ENCODE results near the gene CTAGE9.

Gene CTAGE9

DNA sequence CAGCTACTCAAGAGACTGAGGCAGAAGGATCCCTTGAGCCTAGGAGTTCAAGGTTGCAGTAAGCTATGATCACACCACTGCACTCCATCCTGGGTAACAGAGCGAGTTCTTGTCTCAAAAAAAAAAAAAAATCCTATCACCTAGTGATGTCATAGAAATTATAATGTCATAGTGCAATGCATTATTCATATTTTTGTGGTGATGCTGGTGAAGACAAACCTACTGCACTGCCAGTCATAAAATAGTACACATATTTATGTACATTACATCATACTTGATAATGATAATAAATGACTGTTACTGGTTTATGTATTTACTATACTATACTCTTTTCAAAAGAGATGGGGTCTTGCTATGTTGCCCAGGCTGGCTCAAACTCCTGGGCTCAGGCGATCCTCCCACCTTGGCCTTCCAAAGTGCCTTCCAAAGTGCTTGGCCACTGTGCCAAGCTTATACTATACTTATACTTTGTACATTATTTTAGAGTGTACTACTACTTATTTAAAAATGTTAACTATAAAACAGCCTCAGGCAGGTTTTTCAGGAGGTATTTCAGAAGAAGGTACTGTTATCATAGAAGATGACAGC, 47.1 kb downstream of the CTAGE9 start:
- Histone ChIP-seq H2AFZ (ENCODE audit: low read depth, low read length) (no peak overlapping the region), H3K9ac (ENCODE audit: low read depth, low read length) (no peak overlapping the region), H3K79me2 (ENCODE audit: insufficient read depth, low read length) (no peaks in the 10 kb centered on the region), H3K27me3 (ENCODE audit: insufficient read depth, low read length, poor library complexity) (no peaks in the 10 kb centered on the region), H3K27ac (ENCODE audit: low read length) (no peak overlapping the region), H3K4me2 (ENCODE audit: insufficient read depth, low read length) (no peak overlapping the region), H3K9me3 (ENCODE audit: insufficient read depth, low read length, severe bottlenecking) (no peaks in the 10 kb centered on the region), H3K36me3 (ENCODE audit: insufficient read depth, low read length) (no peaks in the 10 kb centered on the region), H3K4me3 (ENCODE audit: low read depth in 1 of 2, low read length in 2 of 2) (no peak overlapping the region), H4K20me1 (ENCODE audit: insufficient read depth, low read length) (no peaks in the 10 kb centered on the region), H3K4me1 (ENCODE audit: insufficient read depth, low read length) (no peaks in the 10 kb centered on the region)
- TF ChIP-seq, protein P1, sequence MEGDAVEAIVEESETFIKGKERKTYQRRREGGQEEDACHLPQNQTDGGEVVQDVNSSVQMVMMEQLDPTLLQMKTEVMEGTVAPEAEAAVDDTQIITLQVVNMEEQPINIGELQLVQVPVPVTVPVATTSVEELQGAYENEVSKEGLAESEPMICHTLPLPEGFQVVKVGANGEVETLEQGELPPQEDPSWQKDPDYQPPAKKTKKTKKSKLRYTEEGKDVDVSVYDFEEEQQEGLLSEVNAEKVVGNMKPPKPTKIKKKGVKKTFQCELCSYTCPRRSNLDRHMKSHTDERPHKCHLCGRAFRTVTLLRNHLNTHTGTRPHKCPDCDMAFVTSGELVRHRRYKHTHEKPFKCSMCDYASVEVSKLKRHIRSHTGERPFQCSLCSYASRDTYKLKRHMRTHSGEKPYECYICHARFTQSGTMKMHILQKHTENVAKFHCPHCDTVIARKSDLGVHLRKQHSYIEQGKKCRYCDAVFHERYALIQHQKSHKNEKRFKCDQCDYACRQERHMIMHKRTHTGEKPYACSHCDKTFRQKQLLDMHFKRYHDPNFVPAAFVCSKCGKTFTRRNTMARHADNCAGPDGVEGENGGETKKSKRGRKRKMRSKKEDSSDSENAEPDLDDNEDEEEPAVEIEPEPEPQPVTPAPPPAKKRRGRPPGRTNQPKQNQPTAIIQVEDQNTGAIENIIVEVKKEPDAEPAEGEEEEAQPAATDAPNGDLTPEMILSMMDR (IDR thresholded peaks at IDR 0.05; ENCODE audit: borderline replicate concordance, extremely low read depth, low read length, poor library complexity, severe bottlenecking): no peak
- TF ChIP-seq EZH2 (IDR thresholded peaks at IDR 0.05; ENCODE audit: borderline replicate concordance, low read depth, low read length, severe bottlenecking): no peak
- ATAC-seq (ENCODE audit: insufficient read depth, low read depth): no peak
- no peak for DNase-seq

DNA sequence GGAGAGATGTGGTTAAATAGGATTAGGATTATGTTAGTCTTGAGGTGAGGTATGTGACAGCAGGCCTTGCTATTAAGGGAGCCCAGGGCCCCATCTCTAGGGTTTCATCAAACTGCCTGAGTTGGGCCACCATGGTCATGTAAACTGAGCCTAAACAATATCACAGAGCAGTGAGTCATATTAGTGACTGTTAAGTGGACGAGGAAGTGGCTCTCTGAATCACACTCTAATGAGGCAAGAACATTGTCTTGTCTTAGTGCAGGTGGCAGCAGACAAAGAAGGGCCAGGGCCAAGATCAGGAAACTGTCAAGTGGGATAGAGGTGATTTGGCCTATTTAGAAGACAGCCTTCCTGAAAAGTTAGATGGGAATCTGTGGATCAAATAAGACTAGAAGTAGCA, 50.6 kb downstream of the CTAGE9 start:
- H3K27ac ChIP-seq (ENCODE audit: low read length): no peak overlapping the region
- DNase-seq (no peak), ATAC-seq (ENCODE audit: insufficient read depth, low read depth) (no peak)
- no peak overlapping the region for H2AFZ ChIP-seq (ENCODE audit: low read depth, low read length)
- no peak overlapping the region for H3K9ac ChIP-seq (ENCODE audit: low read depth, low read length)
- TF ChIP-seq EZH2 (IDR thresholded peaks at IDR 0.05; ENCODE audit: borderline replicate concordance, low read depth, low read length, severe bottlenecking): no peak
- TF ChIP-seq, protein P1 (IDR thresholded peaks at IDR 0.05; ENCODE audit: borderline replicate concordance, extremely low read depth, low read length, poor library complexity, severe bottlenecking): no peak
- no peak overlapping the region for H3K4me3 ChIP-seq (ENCODE audit: low read depth in 1 of 2, low read length in 2 of 2)
- no peaks in the 10 kb centered on the region for H3K9me3 ChIP-seq (ENCODE audit: insufficient read depth, low read length, severe bottlenecking)
- no peaks in the 10 kb centered on the region for H3K79me2 ChIP-seq (ENCODE audit: insufficient read depth, low read length)
- no peaks in the 10 kb centered on the region for H3K36me3 ChIP-seq (ENCODE audit: insufficient read depth, low read length)
- no peaks in the 10 kb centered on the region for H3K4me1 ChIP-seq (ENCODE audit: insufficient read depth, low read length)
- no peaks in the 10 kb centered on the region for H4K20me1 ChIP-seq (ENCODE audit: insufficient read depth, low read length)
- no peaks in the 10 kb centered on the region for H3K27me3 ChIP-seq (ENCODE audit: insufficient read depth, low read length, poor library complexity)
- no peak overlapping the region for H3K4me2 ChIP-seq (ENCODE audit: insufficient read depth, low read length)
